Neural cell (in vitro differentiated cells): ENCODE data around the gene LTBP1. TPM values are rescaled to one million over a fixed set of nuclear protein-coding genes. Genes with fewer than 3 reads are reported as not detected.

Experiments
- H2AFZ ChIP-seq: fragments of 200-600, 300-800 bp; sonication (generic), shearing (Covaris generic); 2 replicates; pipeline ENCODE4 v1.6.0; 2014; ENCODE audit warnings: low read depth, mild to moderate bottlenecking, antibody characterized with exemption, low read length, moderate library complexity
- H3F3A ChIP-seq: fragments of 200-600 bp; shearing (Covaris generic); 2 replicates; pipeline ENCODE4 v1.6.1; 2016; ENCODE audit warnings: mild to moderate bottlenecking, moderate library complexity, mixed read lengths, antibody characterized with exemption, low read length; ENCODE audit not compliant: insufficient read depth, poor library complexity, severe bottlenecking
- H3K27ac ChIP-seq: fragments of 200-600, 300-800 bp; sonication (generic), shearing (Covaris generic); 2 replicates; pipeline ENCODE4 v1.5.1; 2014; ENCODE audit warnings: mild to moderate bottlenecking, low read length, moderate library complexity
- H3K27me3 ChIP-seq: fragments of 300-800, 200-600 bp; sonication (generic), shearing (Covaris generic); 2 replicates; pipeline ENCODE4 v1.6.0; 2014; ENCODE audit warnings: mild to moderate bottlenecking, low read depth, low read length, moderate library complexity; ENCODE audit not compliant: insufficient read depth
- H3K36me3 ChIP-seq: fragments of 300-800, 200-600 bp; sonication (generic), shearing (Covaris generic); 2 replicates; pipeline ENCODE4 v1.5.1; 2014; ENCODE audit warnings: mild to moderate bottlenecking, antibody characterized with exemption, low read length, moderate library complexity; ENCODE audit not compliant: insufficient read depth
- H3K4me2 ChIP-seq: fragments of 300-800, 200-600 bp; sonication (generic), shearing (Covaris generic); 2 replicates; pipeline ENCODE4 v1.6.0; 2014; ENCODE audit warnings: mild to moderate bottlenecking, low read length
- H3K4me3 ChIP-seq: fragments of 300-800, 200-600 bp; sonication (generic), shearing (Covaris generic); 2 replicates; pipeline ENCODE4 v1.5.1; 2014; ENCODE audit warnings: mild to moderate bottlenecking, low read length, moderate library complexity
- H3K79me2 ChIP-seq: fragments of 200-600 bp; shearing (Covaris generic); replicated peaks from 2 replicates; pipeline ENCODE4 v1.6.0; 2014; ENCODE audit warnings: mild to moderate bottlenecking, low read length, moderate library complexity; ENCODE audit not compliant: insufficient read depth
- H3K9ac ChIP-seq: fragments of 300-800, 200-600 bp; sonication (generic), shearing (Covaris generic); 2 replicates; pipeline ENCODE4 v1.6.1; 2016; ENCODE audit warnings: mild to moderate bottlenecking, low read length, mixed read lengths
- H3K9me2 ChIP-seq: fragments of 200-600 bp; shearing (Covaris generic); 2 replicates; pipeline ENCODE4 v1.6.1; 2016; ENCODE audit warnings: mild to moderate bottlenecking, low read length, mixed read lengths; ENCODE audit not compliant: insufficient read depth
- H3K9me3 ChIP-seq: fragments of 200-600, 300-800 bp; sonication (generic), shearing (Covaris generic); 2 replicates; pipeline ENCODE4 v1.6.1; 2016; ENCODE audit warnings: mild to moderate bottlenecking, mixed run types, low read length, moderate library complexity, mixed read lengths
- H4K20me1 ChIP-seq: fragments of 200-600 bp; shearing (Covaris generic); 2 replicates; pipeline ENCODE4 v1.6.1; 2016; ENCODE audit warnings: mild to moderate bottlenecking, mixed run types; ENCODE audit not compliant: insufficient read depth
- EP300 ChIP-seq: fragments of 450-650 bp; conservative IDR thresholded peaks from 2 replicates; pipeline ENCODE4 v1.6.1; 2014; ENCODE audit warnings: antibody characterized with exemption, mild to moderate bottlenecking, moderate library complexity; ENCODE audit not compliant: poor library complexity, severe bottlenecking
- EZH2 ChIP-seq: fragments of 200-600, 300-800 bp; shearing (Covaris generic), sonication (generic); IDR thresholded peaks from 2 replicates; pipeline ENCODE4 v1.6.1; 2014; ENCODE audit warnings: antibody characterized with exemption, low read length, borderline replicate concordance, mild to moderate bottlenecking; ENCODE audit not compliant: insufficient read depth, poor library complexity, severe bottlenecking
- MXI1 ChIP-seq: fragments of 450-650 bp; conservative IDR thresholded peaks from 2 replicates; pipeline ENCODE4 v1.6.1; 2014; ENCODE audit warnings: antibody characterized with exemption, mild to moderate bottlenecking; ENCODE audit not compliant: poor library complexity, severe bottlenecking
- POLR2AphosphoS5 ChIP-seq: IDR thresholded peaks from 2 replicates; pipeline ENCODE4 v1.6.1; 2012
- RAD21 ChIP-seq: fragments of 450-650 bp; conservative IDR thresholded peaks from 2 replicates; pipeline ENCODE4 v1.6.1; 2014; ENCODE audit warnings: antibody characterized with exemption, mild to moderate bottlenecking, moderate library complexity
- SMC3 ChIP-seq: fragments of 450-650 bp; conservative IDR thresholded peaks from 2 replicates; pipeline ENCODE4 v1.6.1; 2014; ENCODE audit warnings: antibody characterized with exemption, mild to moderate bottlenecking, moderate library complexity; ENCODE audit not compliant: poor library complexity
- TAF1 ChIP-seq: IDR thresholded peaks from 2 replicates; pipeline ENCODE4 v1.6.1; 2012; ENCODE audit warnings: low read depth
- polyA plus RNA-seq: library from polyadenylated mRNA; depleted of rRNA; stranded (reverse); fragments of >200 nt; gene quantifications from 2 replicates; pipeline ENCODE4 v1.2.3, GENCODE V29; 2014
- TF ChIP-seq, protein P1 (sequence below): fragments of 450-650 bp; IDR thresholded peaks from 2 replicates; pipeline ENCODE4 v1.5.1; 2014; ENCODE audit warnings: antibody characterized with exemption, mild to moderate bottlenecking, moderate library complexity; ENCODE audit not compliant: poor library complexity, severe bottlenecking
- TF ChIP-seq, protein P2 (sequence below): IDR thresholded peaks from 2 replicates; pipeline ENCODE4 v1.6.1; 2012; ENCODE audit warnings: borderline replicate concordance

LTBP1 gene
- polyA plus RNA-seq, 1 donor from 2014 or later = 1.8 TPM

DNA sequence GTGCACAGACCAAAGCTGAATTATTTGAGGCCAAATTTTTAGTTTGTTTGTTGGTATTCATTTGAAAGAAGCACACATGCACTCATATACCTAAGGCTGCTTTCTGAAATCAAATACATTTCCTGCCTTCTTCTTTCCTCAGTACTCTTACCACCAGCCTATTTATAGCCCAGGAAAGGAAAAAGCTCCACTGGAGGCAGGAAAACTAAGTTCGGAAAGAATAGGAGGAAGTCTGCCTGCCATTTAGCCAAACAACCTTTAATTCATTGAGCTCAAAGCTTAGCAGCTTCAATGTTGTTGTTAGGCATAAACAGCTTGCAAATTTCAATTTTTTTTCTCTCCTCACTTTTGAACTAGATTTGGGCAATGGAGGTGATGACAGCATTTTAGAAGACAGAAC, 489.3 kb downstream of the LTBP1 start:
- Histone ChIP-seq H3K4me3 (no peak overlapping the region), H3F3A (no peaks in the 10 kb centered on the region), H4K20me1 (no peaks in the 10 kb centered on the region)

DNA sequence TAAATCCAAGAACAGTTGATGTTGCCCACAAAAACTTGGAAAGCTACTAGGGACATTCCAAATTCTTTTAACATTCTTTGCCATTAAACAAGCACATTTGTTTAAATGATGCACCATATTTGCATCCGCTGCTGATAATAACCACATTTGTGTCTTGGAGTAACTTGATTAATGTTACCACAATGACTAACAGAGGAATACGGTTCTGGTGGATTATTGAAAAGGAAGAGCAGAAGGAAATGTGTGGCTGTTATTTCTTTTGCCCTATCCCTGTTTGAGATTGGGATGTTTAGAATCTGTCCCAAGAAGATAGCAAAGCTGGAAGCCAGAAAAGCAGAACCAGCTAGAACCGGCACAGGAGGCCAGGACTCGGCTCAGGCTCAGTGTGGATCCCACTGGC, 490.5 kb downstream of the LTBP1 start:
- Histone ChIP-seq H3K4me2 (no peak overlapping the region), H3K4me3 (no peak overlapping the region), H3K36me3 (no peaks in the 10 kb centered on the region), H3K27me3 (no peaks in the 10 kb centered on the region), H3K9me2 (no peaks in the 10 kb centered on the region), H3K27ac (no peak overlapping the region), H3K9me3 (no peaks in the 10 kb centered on the region), H3F3A (no peaks in the 10 kb centered on the region), H3K79me2 (no peaks in the 10 kb centered on the region), H3K9ac (no peak overlapping the region), H2AFZ (no peak overlapping the region), H4K20me1 (no peaks in the 10 kb centered on the region)
- no peak for TF ChIP-seq TAF1
- TF ChIP-seq POLR2AphosphoS5 = no peak
- no peak for TF ChIP-seq EP300
- no peak for TF ChIP-seq MXI1

More for the DNA sequence above, 489.3 kb downstream of the LTBP1 start:
- no peak overlapping the region for H3K9ac ChIP-seq
- no peak overlapping the region for H3K4me2 ChIP-seq
- H3K36me3 ChIP-seq = no peaks in the 10 kb centered on the region
- H3K27me3 ChIP-seq = no peaks in the 10 kb centered on the region
- no peak overlapping the region for H2AFZ ChIP-seq
- no peak for TF ChIP-seq EZH2
- TF ChIP-seq, protein P1, sequence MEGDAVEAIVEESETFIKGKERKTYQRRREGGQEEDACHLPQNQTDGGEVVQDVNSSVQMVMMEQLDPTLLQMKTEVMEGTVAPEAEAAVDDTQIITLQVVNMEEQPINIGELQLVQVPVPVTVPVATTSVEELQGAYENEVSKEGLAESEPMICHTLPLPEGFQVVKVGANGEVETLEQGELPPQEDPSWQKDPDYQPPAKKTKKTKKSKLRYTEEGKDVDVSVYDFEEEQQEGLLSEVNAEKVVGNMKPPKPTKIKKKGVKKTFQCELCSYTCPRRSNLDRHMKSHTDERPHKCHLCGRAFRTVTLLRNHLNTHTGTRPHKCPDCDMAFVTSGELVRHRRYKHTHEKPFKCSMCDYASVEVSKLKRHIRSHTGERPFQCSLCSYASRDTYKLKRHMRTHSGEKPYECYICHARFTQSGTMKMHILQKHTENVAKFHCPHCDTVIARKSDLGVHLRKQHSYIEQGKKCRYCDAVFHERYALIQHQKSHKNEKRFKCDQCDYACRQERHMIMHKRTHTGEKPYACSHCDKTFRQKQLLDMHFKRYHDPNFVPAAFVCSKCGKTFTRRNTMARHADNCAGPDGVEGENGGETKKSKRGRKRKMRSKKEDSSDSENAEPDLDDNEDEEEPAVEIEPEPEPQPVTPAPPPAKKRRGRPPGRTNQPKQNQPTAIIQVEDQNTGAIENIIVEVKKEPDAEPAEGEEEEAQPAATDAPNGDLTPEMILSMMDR = no peak
- no peak for TF ChIP-seq SMC3
- no peak for TF ChIP-seq RAD21
- TF ChIP-seq POLR2AphosphoS5 = no peak
- TF ChIP-seq EP300 = no peak
- no peak for TF ChIP-seq MXI1
- TF ChIP-seq TAF1 = no peak
- TF ChIP-seq, protein P2, sequence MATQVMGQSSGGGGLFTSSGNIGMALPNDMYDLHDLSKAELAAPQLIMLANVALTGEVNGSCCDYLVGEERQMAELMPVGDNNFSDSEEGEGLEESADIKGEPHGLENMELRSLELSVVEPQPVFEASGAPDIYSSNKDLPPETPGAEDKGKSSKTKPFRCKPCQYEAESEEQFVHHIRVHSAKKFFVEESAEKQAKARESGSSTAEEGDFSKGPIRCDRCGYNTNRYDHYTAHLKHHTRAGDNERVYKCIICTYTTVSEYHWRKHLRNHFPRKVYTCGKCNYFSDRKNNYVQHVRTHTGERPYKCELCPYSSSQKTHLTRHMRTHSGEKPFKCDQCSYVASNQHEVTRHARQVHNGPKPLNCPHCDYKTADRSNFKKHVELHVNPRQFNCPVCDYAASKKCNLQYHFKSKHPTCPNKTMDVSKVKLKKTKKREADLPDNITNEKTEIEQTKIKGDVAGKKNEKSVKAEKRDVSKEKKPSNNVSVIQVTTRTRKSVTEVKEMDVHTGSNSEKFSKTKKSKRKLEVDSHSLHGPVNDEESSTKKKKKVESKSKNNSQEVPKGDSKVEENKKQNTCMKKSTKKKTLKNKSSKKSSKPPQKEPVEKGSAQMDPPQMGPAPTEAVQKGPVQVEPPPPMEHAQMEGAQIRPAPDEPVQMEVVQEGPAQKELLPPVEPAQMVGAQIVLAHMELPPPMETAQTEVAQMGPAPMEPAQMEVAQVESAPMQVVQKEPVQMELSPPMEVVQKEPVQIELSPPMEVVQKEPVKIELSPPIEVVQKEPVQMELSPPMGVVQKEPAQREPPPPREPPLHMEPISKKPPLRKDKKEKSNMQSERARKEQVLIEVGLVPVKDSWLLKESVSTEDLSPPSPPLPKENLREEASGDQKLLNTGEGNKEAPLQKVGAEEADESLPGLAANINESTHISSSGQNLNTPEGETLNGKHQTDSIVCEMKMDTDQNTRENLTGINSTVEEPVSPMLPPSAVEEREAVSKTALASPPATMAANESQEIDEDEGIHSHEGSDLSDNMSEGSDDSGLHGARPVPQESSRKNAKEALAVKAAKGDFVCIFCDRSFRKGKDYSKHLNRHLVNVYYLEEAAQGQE = no peak
- no peaks in the 10 kb centered on the region for H3K9me3 ChIP-seq
- H3K79me2 ChIP-seq = no peaks in the 10 kb centered on the region
- no peaks in the 10 kb centered on the region for H3K9me2 ChIP-seq
- H3K27ac ChIP-seq = no peak overlapping the region

DNA sequence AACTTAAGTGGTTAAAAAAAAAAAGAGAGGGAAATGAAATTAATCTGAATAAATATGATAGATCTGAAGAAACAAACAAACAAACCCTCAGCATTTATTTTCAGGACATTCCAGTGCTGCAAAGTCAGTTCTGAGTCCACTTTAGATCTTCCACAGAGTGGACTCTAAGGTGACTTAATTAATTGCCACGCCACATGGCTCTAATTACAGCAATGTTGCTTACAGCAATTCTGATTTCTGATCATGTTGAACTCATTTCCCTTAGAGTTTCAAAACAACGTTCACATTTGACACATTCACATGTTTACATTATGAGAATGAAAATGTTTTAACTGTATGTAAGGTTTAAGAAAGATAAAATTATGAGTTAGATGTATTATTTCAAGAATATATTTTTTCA, 491.1 kb downstream of the LTBP1 start:
- Histone ChIP-seq H3F3A (no peaks in the 10 kb centered on the region), H2AFZ (no peak overlapping the region), H3K4me2 (no peak overlapping the region), H3K9me3 (no peaks in the 10 kb centered on the region), H3K27me3 (no peaks in the 10 kb centered on the region), H4K20me1 (no peaks in the 10 kb centered on the region), H3K36me3 (no peaks in the 10 kb centered on the region), H3K9ac (no peak overlapping the region), H3K27ac (no peak overlapping the region), H3K9me2 (no peaks in the 10 kb centered on the region), H3K4me3 (no peak overlapping the region), H3K79me2 (no peaks in the 10 kb centered on the region)
- TF ChIP-seq, protein P2 = no peak
- TF ChIP-seq RAD21 (no peak), EZH2 (no peak), TAF1 (no peak), MXI1 (no peak), POLR2AphosphoS5 (no peak), SMC3 (no peak), EP300 (no peak)
- TF ChIP-seq, protein P1 = no peak
